ENCODE results near the gene BCKDHA. TPM values are rescaled to one million over a fixed set of nuclear protein-coding genes. Genes with fewer than 3 reads are reported as not detected.
"Not testable (repeated sequence)": the region's sequence is repeated elsewhere in the genome, so short reads cannot be mapped to it uniquely, and the experiment has no call there.

BCKDHA gene
- total RNA-seq, 3 donors from 2014 or later: 23.7 to 29.1 (median 26.7) TPM

DNA sequence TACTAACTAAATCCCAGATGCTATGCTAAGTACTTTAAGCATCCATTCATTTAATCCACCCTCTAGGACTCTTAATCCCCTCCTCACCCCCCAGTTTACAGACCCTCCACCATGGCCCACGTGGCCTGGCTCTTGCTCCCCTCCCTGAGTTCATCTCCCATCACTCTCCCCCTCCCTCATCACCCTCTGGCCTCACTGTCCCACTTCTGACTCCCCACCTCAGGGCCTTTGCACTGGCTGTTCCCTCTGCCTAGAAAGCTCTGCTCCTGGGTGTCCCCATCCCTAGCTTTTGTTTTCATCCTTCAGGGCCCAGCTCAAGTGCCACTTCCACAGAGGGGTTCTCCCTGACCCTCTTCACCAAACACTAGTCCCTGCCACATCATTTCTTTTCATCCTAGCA is 37.9 kb upstream of the BCKDHA start:
- H3K36me3 Mint-ChIP-seq (ENCODE audit: insufficient read depth): peaks cover 1% of the 10 kb centered on the region
- ATAC-seq (no peak), DNase-seq (no peak)
- H3K9me3 Mint-ChIP-seq: no peaks in the 10 kb centered on the region
- no peak overlapping the region for H3K4me3 Mint-ChIP-seq
- peaks cover 69% of the 10 kb centered on the region for H3K4me1 Mint-ChIP-seq (ENCODE audit: low read depth)
- no peaks in the 10 kb centered on the region for H3K27me3 Mint-ChIP-seq (ENCODE audit: low read depth)

DNA sequence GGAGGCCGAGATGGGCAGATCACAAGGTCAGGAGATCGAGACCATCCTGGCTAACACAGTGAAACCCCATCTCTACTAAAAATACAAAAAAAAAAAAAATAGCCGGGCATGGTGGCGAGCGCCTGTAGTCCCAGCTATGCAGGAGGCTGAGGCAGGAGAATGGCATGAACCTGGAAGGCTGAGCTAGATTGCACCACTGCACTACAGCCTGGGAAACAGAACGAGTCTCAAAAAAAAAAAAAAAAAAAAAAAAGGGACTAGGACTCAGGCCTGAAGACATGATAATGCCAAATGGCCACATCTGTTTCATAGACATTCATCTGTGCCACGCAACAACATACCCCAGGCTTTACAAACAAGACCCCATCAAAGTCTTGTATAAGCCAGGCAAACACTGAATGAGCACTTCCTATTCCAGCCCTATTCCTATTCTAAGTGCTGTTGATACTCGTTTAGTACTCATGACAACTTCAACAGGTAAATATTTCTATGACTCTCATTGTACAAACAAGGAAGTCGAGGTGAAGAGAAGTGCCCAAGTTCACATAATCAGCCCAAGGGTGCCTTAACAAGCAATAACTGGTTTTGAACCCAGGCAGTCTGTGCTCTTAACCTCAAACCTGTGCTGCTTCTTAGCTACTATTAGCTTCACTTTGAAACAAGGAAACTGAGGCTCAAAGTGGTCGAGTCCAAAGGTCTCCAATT is 35.3 kb upstream of the BCKDHA start:
- peaks cover 46% of the 10 kb centered on the region for H3K4me1 Mint-ChIP-seq (ENCODE audit: low read depth)
- DNase-seq: no peak
- H3K9me3 Mint-ChIP-seq: no peaks in the 10 kb centered on the region
- no peak overlapping the region for H3K4me3 Mint-ChIP-seq
- no peak for ATAC-seq
- H3K36me3 Mint-ChIP-seq (ENCODE audit: insufficient read depth): peaks cover 1% of the 10 kb centered on the region
- no peaks in the 10 kb centered on the region for H3K27me3 Mint-ChIP-seq (ENCODE audit: low read depth)

DNA sequence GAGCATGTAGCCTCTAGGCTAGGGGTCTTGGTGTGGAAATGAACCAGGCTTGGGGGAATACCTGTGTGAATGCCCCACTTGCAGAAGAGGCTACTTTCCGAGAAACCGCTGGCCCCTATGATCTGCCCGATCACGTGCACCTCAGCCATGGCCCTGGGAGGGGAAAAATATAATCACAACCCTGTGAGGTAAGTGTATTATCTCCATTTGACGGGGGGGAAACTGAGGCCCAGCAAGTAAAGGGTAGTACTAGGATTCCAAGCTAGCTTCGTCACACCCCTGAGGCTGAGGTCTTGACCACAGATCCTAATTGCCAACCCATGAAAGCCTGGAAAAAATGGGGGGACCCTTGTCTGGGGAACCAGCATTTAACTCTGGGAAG is 34.3 kb upstream of the BCKDHA start:
- peak overlapping the region; percentile 86 for H3K4me3 Mint-ChIP-seq
- H3K4me1 Mint-ChIP-seq (ENCODE audit: low read depth): peaks cover 38% of the 10 kb centered on the region
- no peaks in the 10 kb centered on the region for H3K27me3 Mint-ChIP-seq (ENCODE audit: low read depth)
- H3K36me3 Mint-ChIP-seq (ENCODE audit: insufficient read depth): peaks cover under 1% of the 10 kb centered on the region
- DNase-seq (no peak), ATAC-seq (no peak)
- no peaks in the 10 kb centered on the region for H3K9me3 Mint-ChIP-seq

DNA sequence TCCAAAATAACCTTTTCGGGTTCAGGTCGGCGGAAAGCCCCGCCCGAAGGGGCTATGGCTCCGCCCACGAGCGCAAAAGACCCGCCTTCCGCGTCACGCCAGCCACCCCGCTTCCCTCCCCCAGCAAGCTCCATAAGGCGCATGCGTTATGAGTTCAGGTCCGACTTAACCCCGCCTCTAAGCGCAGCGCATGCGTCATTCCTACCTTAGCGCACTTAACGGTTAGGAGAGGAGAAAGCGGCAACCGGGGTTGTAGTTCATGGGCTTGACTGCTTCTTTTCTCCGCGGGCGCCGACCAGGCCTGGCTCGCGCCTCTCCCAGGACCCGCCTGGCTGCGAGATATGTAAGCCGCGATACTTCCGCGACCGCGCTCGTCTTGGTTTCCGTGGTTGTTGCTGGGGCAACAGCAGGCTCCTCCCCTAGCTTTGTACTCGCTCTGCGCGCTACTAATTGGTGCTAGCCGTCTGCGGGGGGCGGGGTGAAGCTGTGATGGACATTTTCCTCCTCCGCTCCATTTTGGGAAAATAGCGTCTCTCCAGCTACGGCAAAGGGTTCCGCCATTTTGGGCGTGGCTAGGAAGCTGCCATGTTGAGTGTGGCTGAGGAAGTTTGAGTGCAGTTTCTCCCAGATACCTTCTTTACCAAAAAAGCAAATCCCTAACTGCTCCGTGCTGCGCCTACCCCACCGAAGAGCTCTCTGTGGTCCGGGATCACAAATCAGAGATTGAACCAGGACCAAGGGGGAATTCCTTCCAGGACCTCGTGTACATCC is 33.7 kb upstream of the BCKDHA start, which contains the start of gene B9D2:
TSS of gene B9D2 (minus strand) at position 397 of the 771 bp plus-strand sequence. CDS start 630 bp downstream, outside the sequence.
- no peaks in the 10 kb centered on the region for H3K36me3 Mint-ChIP-seq (ENCODE audit: insufficient read depth)
- no peaks in the 10 kb centered on the region for H3K27me3 Mint-ChIP-seq (ENCODE audit: low read depth)
- H3K4me1 Mint-ChIP-seq (ENCODE audit: low read depth): peaks cover 32% of the 10 kb centered on the region
- peak; percentile 97 for DNase-seq
- no peaks in the 10 kb centered on the region for H3K9me3 Mint-ChIP-seq
- ATAC-seq: peak; percentile 98
- peak within 1 kb of the TSS; percentile 86 for H3K4me3 Mint-ChIP-seq

DNA sequence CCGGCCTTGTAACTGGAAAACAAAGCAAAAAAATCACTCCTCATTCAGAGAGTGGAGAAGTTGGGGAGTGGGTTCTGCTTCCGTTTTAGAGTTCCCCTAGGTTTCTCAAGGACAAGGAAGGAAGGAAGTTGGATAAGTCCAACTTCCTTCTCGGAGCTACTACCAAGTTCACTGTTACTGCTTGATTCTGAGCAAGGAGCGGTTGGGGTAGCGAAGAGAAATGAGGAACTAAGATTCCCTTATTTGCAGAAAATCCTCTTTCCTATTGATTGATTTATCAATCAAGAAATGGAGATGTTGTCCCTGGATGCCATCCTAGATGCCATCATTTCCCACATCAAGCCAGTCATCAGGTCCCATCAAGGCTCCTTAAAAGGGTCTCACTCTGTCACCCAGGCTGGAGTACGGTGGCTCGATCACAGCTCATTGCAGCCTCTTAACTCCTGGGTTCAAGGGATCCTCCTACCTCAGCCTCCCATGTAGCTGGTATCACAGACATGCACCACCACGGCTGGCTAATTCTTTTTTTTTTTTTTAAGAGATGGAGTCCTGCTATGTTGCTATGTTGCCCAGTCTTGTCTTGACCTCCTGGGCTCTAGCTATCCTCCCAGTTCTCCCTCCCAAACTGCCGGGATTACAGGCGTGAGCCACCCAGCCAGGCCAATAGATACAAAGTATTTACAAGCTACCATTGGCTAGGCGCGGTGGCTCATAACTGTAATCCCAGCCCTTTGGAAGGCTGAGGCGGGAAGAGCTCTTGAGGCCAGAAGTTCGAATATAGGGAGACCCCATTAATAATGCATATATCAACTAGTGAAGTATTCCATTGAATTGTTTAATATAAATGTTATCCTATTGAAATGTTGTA is 32.9 kb upstream of the BCKDHA start:
- Mint-ChIP-seq H3K36me3 (ENCODE audit: insufficient read depth) (no peaks in the 10 kb centered on the region), H3K4me1 (ENCODE audit: low read depth) (peaks cover 30% of the 10 kb centered on the region), H3K4me3 (peak overlapping the region; percentile 86), H3K27me3 (ENCODE audit: low read depth) (no peaks in the 10 kb centered on the region), H3K9me3 (no peaks in the 10 kb centered on the region)
- DNase-seq (no peak), ATAC-seq (no peak)

DNA sequence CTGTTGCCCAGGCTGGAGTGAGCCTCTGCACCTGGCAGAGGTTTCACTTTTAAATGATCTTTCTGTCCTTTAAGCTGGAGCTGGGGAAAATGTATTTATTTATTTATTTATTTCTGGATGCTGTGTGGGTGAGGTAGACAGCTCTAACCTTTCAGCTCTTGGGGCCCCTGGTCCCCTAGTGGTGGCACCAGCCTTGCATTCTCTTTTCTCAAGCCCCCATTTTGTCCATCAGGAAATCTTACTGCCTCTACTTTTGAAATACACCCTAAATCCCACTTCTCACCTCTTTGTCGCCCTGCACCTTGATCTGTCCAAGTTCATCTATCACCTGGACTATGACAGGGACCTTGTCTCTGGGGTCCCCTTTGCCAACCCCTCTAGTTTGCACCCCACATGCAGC is 31.5 kb upstream of the BCKDHA start:
- no peak for ATAC-seq
- Mint-ChIP-seq H3K4me3 (no peak overlapping the region), H3K4me1 (ENCODE audit: low read depth) (peaks cover 27% of the 10 kb centered on the region), H3K36me3 (ENCODE audit: insufficient read depth) (no peaks in the 10 kb centered on the region), H3K27me3 (ENCODE audit: low read depth) (no peaks in the 10 kb centered on the region), H3K9me3 (no peaks in the 10 kb centered on the region)
- DNase-seq: no peak

DNA sequence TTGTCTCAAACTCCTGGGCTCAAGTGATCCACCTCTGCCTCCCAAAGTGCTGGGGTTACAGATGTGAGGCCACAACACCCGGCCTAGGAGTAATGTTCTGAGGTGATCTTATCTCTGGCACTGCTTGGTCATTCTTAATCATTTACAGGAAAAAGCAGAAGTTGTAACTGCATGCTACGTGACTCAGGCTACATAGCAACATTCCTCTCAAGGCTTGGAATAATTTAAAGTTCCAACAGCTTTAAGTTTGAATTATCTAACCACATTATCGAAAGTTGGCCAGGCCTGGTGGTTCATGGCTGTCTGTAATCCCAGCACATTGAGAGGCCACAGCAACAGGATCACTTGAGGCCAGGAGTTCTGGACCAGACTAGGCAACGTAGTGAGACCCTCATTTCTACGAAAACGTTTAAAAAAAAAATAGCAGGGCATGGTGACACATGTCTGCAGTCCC is 29.7 kb upstream of the BCKDHA start:
- H3K4me3 Mint-ChIP-seq: no peak overlapping the region
- DNase-seq: no peak
- no peaks in the 10 kb centered on the region for H3K27me3 Mint-ChIP-seq (ENCODE audit: low read depth)
- no peak for ATAC-seq
- H3K4me1 Mint-ChIP-seq (ENCODE audit: low read depth): peaks cover 21% of the 10 kb centered on the region
- H3K36me3 Mint-ChIP-seq (ENCODE audit: insufficient read depth): no peaks in the 10 kb centered on the region
- no peaks in the 10 kb centered on the region for H3K9me3 Mint-ChIP-seq

DNA sequence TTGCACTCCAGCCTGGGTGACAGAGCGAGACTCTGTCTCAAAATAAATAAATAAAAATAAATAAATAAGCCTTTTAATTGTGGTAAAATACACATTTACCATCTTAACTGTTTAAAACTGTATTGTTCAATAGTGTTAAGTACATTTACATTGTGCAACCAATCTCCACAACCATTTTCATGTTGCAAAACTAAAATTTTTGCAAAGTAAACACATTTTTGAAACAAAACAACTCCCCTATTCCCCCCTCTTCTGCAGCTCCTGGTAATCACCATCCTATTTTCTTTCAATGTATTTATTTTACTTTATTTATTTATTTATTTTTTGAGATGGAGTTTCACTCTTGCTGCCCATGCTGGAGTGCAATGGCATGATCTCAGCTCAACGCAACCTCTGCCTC is 27.8 kb upstream of the BCKDHA start:
- no peaks in the 10 kb centered on the region for H3K27me3 Mint-ChIP-seq (ENCODE audit: low read depth)
- ATAC-seq (no peak), DNase-seq (no peak)
- H3K36me3 Mint-ChIP-seq (ENCODE audit: insufficient read depth): no peaks in the 10 kb centered on the region
- H3K4me1 Mint-ChIP-seq (ENCODE audit: low read depth): peaks cover 5% of the 10 kb centered on the region
- no peaks in the 10 kb centered on the region for H3K9me3 Mint-ChIP-seq
- H3K4me3 Mint-ChIP-seq: no peak overlapping the region

DNA sequence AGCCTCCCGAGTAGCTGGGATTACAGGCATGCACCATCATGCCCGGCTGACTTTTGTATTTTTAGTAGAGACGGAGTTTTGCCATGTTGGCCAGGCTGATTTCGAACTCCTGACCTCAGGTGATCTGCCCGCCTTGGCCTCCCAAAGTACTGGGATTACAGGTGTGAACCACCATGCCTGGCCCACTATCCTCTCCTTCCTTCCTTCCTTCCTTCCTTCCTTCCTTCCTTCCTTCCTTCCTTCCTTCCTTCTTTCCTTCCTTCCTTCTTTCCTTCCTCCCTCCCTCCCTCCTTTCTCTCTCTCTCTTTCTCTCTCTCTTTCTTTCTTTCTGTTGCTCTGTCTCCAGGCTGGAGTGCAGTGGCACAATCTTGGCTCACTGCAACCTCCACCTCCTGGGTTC is 26.5 kb upstream of the BCKDHA start:
- H3K27me3 Mint-ChIP-seq (ENCODE audit: low read depth); H3K4me3 Mint-ChIP-seq; DNase-seq; H3K36me3 Mint-ChIP-seq (ENCODE audit: insufficient read depth); ATAC-seq; H3K9me3 Mint-ChIP-seq; H3K4me1 Mint-ChIP-seq (ENCODE audit: low read depth): not testable (repeated sequence)

DNA sequence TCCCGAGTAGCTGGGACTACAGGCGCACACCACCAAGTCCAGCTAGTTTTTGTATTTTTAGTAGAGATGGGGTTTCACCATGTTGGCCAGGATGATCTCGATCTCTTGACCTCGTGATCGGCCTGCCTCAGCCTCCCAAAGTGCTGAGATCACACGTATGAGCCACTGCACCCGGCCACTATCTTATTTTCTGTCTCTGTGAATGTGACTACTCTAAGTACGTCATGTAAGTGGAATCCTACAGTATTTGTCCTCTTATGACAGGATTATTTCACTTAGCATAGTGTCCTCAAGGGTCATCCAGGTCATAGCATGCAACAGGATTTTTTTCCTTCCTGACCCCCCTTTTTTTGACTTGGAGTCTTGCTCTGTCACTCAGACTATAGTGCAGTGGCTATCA is 26.1 kb upstream of the BCKDHA start:
- peaks cover 6% of the 10 kb centered on the region for H3K4me1 Mint-ChIP-seq (ENCODE audit: low read depth)
- H3K9me3 Mint-ChIP-seq: no peaks in the 10 kb centered on the region
- DNase-seq (no peak), ATAC-seq (no peak)
- H3K36me3 Mint-ChIP-seq (ENCODE audit: insufficient read depth): no peaks in the 10 kb centered on the region
- H3K27me3 Mint-ChIP-seq (ENCODE audit: low read depth): no peaks in the 10 kb centered on the region
- no peak overlapping the region for H3K4me3 Mint-ChIP-seq

DNA sequence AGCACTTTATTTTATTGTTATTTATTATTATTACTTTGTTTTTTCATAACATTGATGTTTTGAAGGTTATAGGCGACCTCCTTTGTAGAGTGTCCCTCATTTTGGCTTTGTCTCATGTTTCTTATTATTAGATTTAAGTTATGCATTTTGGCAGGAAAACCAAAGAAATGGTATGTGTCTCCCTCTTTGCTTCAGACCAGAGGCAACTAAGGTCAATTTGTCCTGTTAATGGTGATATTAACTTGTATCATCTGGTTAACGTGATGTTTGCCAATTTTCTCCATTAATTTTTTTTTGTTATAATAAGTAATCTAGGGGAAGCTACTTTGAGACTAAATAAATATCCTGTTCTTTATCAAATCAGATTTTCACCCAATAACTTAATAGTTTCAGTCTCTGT is 25.1 kb upstream of the BCKDHA start:
- peaks cover 13% of the 10 kb centered on the region for H3K4me1 Mint-ChIP-seq (ENCODE audit: low read depth)
- H3K36me3 Mint-ChIP-seq (ENCODE audit: insufficient read depth): no peaks in the 10 kb centered on the region
- H3K9me3 Mint-ChIP-seq: no peaks in the 10 kb centered on the region
- H3K27me3 Mint-ChIP-seq (ENCODE audit: low read depth): no peaks in the 10 kb centered on the region
- DNase-seq (no peak), ATAC-seq (no peak)
- H3K4me3 Mint-ChIP-seq: no peak overlapping the region

DNA sequence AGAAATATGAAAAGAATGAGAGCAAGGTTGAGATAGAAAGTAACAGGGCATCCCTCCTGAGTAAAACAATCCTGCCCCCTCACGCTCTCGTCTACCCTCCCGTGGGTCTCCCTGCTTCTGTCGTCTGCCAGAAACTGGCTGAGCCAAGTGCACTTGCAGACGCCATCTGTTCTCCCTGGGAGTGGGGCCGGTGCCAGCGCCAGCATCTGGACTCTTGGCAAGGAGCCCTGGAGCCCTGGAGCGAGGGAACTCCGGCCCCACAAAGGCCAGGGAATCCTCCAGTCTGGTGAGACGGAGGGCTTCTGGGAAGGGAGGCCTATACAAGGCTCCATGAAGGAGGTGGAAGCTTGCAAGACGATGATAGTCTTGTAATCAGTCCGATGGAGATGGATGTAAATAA is 23.6 kb upstream of the BCKDHA start:
- Mint-ChIP-seq H3K4me1 (ENCODE audit: low read depth) (peaks cover 10% of the 10 kb centered on the region), H3K9me3 (no peaks in the 10 kb centered on the region), H3K36me3 (ENCODE audit: insufficient read depth) (no peaks in the 10 kb centered on the region), H3K4me3 (no peak overlapping the region), H3K27me3 (ENCODE audit: low read depth) (no peaks in the 10 kb centered on the region)
- no peak for ATAC-seq
- DNase-seq: no peak

DNA sequence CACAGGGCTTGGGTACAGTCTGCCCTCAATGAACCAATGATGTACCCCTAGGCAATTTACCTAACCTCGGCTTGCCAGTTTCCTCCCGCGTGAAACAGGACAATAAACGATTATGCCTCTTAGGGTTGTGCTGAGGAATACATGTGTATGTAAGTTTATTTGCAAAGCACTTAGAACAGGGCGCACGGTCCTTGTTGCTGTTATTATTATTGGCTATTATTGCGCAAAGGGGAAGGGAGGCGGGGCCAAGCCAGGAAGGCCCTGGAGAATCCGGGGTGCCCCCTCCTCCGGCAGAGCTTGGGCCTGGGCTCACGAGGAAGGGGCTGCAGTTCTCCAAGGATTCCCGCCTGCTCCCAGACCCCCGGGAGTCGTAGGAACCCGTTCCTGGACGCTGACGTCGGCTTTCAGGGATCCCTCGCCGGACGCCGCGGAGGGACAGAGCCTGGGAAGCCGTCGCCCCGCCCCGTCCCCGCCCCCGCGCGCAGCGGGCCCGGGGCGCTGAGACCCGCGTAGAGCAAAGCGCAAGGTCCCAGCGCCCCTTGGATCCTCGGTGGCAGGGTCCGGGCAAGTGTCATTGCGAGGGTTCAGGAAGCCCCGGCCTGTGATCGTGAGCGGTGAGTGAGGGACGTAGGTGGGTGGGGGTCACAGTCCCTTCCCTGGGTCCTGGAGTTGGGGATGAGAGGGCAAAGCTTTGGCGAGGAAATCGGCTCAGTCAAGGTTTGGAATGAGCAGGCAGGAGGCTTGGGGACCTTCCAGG is 21.2 kb upstream of the BCKDHA start, which contains the start of gene TMEM91:
TSS of gene TMEM91 (plus strand) at position 293 of the 757 bp plus-strand sequence. CDS start 1,777 bp downstream, outside the sequence.
- ATAC-seq: peak; percentile 58 to 62
- no peaks in the 10 kb centered on the region for H3K27me3 Mint-ChIP-seq (ENCODE audit: low read depth)
- H3K4me3 Mint-ChIP-seq: peak within 1 kb of the TSS; percentile 72
- peaks cover 10% of the 10 kb centered on the region for H3K4me1 Mint-ChIP-seq (ENCODE audit: low read depth)
- no peak for DNase-seq
- H3K36me3 Mint-ChIP-seq (ENCODE audit: insufficient read depth): no peaks in the 10 kb centered on the region
- H3K9me3 Mint-ChIP-seq: no peaks in the 10 kb centered on the region

DNA sequence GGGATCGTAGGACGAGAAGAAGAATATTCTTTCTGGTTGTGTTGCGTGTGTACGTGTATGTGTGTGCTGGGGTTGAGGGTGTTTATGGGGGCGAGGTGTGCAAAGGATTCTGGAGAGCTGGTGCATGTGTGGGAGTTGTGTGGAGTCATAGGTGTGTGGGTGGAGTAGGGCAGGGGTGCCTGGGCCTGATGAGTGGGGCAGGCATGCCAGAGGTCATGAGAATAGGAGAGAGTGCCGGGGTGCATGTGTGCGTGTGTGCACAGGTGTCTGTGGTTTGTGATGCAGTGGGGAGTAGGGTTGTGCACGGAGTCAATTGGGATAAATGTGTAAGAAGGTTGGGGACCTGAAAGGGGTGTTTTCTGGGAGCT is 20.6 kb upstream of the BCKDHA start:
- H3K36me3 Mint-ChIP-seq (ENCODE audit: insufficient read depth): no peaks in the 10 kb centered on the region
- H3K4me1 Mint-ChIP-seq (ENCODE audit: low read depth): peaks cover 10% of the 10 kb centered on the region
- H3K9me3 Mint-ChIP-seq: no peaks in the 10 kb centered on the region
- H3K4me3 Mint-ChIP-seq: peak overlapping the region; percentile 72
- ATAC-seq (peak; percentile 54 to 74), DNase-seq (peak; percentile 54)
- no peaks in the 10 kb centered on the region for H3K27me3 Mint-ChIP-seq (ENCODE audit: low read depth)
